Stimulated activated naive CD4-positive, alpha-beta T cell treated with Interleukin-2 at 50 U/mL for 16 hours (primary cell): ENCODE measurements around the gene OPRM1.

Source experiments
- DNase-seq: peaks from one replicate; lab custom pipeline; 2025; lab: John Stamatoyannopoulos, UW

The OPRM1 gene

DNA sequence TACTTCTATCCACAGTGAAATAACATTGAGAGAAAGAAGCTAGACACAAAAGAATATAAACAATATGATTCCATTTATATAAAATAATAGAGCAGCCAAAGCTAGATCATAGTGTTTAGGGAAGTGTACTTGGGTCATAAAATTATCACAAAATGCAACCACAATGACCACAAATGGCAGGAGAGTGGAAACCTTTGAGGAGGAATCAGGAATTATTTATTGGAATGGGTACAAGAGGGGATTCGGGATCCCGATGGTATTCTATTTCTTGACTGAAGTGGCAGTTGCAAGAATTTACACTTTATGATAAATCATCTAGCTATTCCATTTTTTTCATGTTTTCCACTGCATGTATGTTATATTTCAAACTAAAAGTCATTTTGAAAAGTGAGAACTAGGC is 241.5 kb downstream of the OPRM1 start:
- no peak for DNase-seq

- no peak for DNase-seq
These were observed 245.3 kb downstream of the OPRM1 start for GRCh38 chr6:154284313-154284853.

DNA sequence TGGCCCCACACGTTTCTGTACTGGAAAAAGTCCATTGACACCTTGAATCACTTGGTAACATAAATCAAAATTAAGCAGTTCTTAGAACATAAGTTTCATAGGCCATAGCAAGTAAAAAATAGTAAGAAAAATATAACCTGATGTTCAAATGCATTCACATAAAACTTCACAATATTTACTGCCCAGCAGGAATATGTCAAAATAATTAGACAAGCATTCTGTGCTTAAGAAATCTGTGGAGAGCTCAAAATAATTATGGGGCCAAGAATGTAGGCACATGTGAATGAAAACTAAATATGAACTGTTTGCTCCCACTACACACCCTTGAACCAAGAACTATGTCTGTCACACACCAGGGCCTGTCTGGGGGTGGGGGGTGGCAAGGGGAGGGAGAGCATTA is 246.8 kb downstream of the OPRM1 start:
- DNase-seq: no peak

GRCh38 chr6:154289818-154290508 is 250.9 kb downstream of the OPRM1 start:
- no peak for DNase-seq

GRCh38 chr6:154292066-154292465 is 253.0 kb downstream of the OPRM1 start:
- no peak for DNase-seq

DNA sequence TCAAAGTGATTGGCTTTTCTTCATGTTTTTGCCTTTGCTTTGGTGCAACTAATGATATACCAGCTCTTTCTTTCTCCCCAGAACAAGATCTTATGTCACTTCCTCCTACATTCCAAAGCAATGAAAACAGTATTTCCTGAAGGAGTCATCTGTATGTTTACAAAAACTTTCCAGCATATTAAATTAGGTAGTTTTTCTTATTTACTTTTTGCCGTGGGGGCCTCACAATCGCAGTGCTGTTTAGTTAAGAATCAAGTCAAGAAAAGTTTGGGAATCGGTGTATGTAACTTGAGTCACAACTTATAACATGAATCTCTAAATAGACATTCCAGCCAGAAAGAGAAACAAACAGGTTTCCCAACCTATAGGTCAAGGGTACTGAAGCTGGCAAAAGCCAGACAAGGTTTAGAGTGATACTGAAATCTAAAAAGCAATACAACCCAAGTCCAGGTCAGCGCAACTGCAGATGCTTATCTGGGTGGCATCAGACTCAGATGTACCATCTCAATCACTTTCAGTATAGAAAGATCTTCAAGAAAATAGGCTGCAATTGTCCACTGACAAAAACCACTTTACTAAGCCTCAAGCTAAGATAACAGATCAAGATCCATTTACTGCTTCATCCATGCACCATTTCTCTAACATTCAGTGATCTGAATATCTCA is 253.9 kb downstream of the OPRM1 start:
- no peak for DNase-seq

GRCh38 chr6:154295733-154296132 is 256.7 kb downstream of the OPRM1 start:
- DNase-seq: no peak
